ENCODE data around the gene CACNA1F.

CACNA1F gene

DNA sequence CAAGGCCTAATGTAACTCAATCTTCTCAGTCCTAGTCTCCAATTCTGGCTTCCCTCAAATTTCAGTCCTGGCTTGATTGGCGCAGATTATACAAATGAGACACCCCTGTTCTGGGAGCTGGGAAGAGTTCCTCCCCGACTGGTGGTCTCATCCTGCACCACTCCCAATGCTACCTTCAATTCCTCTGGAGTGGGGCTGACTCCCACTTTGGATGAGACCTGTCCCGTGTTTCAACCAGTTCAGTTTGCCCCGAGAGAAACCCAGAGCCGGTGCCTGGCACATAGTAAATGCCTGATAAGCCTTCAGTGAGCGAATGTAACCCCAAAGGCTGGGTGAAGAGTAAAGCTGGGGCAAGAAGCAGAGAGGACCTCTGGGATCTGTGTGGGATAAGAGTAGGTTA is 29.1 kb downstream of the CACNA1F start:
- DNase-seq: no peak
- Histone ChIP-seq H3K4me1 (ENCODE audit: low read length) (no peaks in the 10 kb centered on the region), H3K36me3 (replicated peaks; ENCODE audit: insufficient read depth, low read length) (no peaks in the 10 kb centered on the region), H2AFZ (ENCODE audit: low read length) (no peak overlapping the region), H3K79me2 (ENCODE audit: low read length) (no peaks in the 10 kb centered on the region), H4K20me1 (ENCODE audit: insufficient read depth, low read length) (no peaks in the 10 kb centered on the region), H3K27me3 (replicated peaks; ENCODE audit: insufficient read depth, low read length) (no peaks in the 10 kb centered on the region), H3K27ac (ENCODE audit: low read length) (no peak overlapping the region), H3K4me3 (ENCODE audit: low read length) (no peak overlapping the region), H3F3A (ENCODE audit: insufficient read depth, low read length) (no peaks in the 10 kb centered on the region), H3K9me3 (replicated peaks; ENCODE audit: insufficient read depth, low read length) (no peaks in the 10 kb centered on the region), H3K9ac (ENCODE audit: low read length) (no peak overlapping the region), H3K9me2 (replicated peaks; ENCODE audit: insufficient read depth, low read length) (no peaks in the 10 kb centered on the region), H3K4me2 (ENCODE audit: low read depth, low read length) (no peak overlapping the region)
- TF ChIP-seq EZH2phosphoT487 (IDR thresholded peaks at IDR 0.05; ENCODE audit: low read length) (no peak), EZH2 (optimal IDR thresholded peaks at IDR 0.05; ENCODE audit: low read depth, low read length) (no peak), CTCF (IDR thresholded peaks at IDR 0.05; ENCODE audit: low read length) (no peak)

DNA sequence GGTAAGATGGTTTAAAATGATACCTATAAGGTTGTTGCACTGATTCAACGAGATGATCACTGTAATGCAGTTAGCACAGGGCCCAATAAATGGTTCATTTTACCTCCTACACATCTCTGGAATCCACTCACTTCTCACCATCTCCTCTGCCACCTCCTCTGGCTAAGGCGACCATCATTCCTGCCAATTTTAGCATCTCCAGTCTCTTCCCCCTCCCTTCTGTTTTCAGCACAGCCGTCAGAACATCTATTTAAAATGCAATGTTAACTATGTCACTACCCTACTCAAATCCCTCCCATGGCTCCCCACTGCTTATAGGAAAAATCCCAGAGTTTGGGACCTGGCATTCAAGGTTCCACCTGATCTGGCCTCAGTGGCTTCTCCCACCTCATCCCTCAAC is 29.6 kb downstream of the CACNA1F start:
- no peak for TF ChIP-seq EZH2 (optimal IDR thresholded peaks at IDR 0.05; ENCODE audit: low read depth, low read length)
- no peak for TF ChIP-seq CTCF (IDR thresholded peaks at IDR 0.05; ENCODE audit: low read length)
- TF ChIP-seq EZH2phosphoT487 (IDR thresholded peaks at IDR 0.05; ENCODE audit: low read length): no peak
- Histone ChIP-seq H3K9me3 (replicated peaks; ENCODE audit: insufficient read depth, low read length) (no peaks in the 10 kb centered on the region), H2AFZ (ENCODE audit: low read length) (no peak overlapping the region), H3K4me1 (ENCODE audit: low read length) (no peaks in the 10 kb centered on the region), H3K36me3 (replicated peaks; ENCODE audit: insufficient read depth, low read length) (no peaks in the 10 kb centered on the region), H4K20me1 (ENCODE audit: insufficient read depth, low read length) (no peaks in the 10 kb centered on the region), H3K9ac (ENCODE audit: low read length) (no peak overlapping the region), H3K27ac (ENCODE audit: low read length) (no peak overlapping the region), H3F3A (ENCODE audit: insufficient read depth, low read length) (no peaks in the 10 kb centered on the region), H3K79me2 (ENCODE audit: low read length) (no peaks in the 10 kb centered on the region), H3K4me3 (ENCODE audit: low read length) (no peak overlapping the region), H3K9me2 (replicated peaks; ENCODE audit: insufficient read depth, low read length) (no peaks in the 10 kb centered on the region), H3K27me3 (replicated peaks; ENCODE audit: insufficient read depth, low read length) (no peaks in the 10 kb centered on the region), H3K4me2 (ENCODE audit: low read depth, low read length) (no peak overlapping the region)
- DNase-seq: no peak

- no peak overlapping the region for H3K27ac ChIP-seq (ENCODE audit: low read length)
- H3K9ac ChIP-seq (ENCODE audit: low read length): no peak overlapping the region
- H3K4me3 ChIP-seq (ENCODE audit: low read length): no peak overlapping the region
- no peaks in the 10 kb centered on the region for H4K20me1 ChIP-seq (ENCODE audit: insufficient read depth, low read length)
- H3K9me2 ChIP-seq (replicated peaks; ENCODE audit: insufficient read depth, low read length): no peaks in the 10 kb centered on the region
- H3K27me3 ChIP-seq (replicated peaks; ENCODE audit: insufficient read depth, low read length): 0 out of 2 replicates have a peak, but pooled peaks cover 10% of the 10 kb centered on the region
- H3K36me3 ChIP-seq (replicated peaks; ENCODE audit: insufficient read depth, low read length): no peaks in the 10 kb centered on the region
- no peak for TF ChIP-seq CTCF (IDR thresholded peaks at IDR 0.05; ENCODE audit: low read length)
- TF ChIP-seq EZH2 (optimal IDR thresholded peaks at IDR 0.05; ENCODE audit: low read depth, low read length): no peak
- TF ChIP-seq EZH2phosphoT487 (IDR thresholded peaks at IDR 0.05; ENCODE audit: low read length): no peak
- H3K4me2 ChIP-seq (ENCODE audit: low read depth, low read length): no peak overlapping the region
- H3K4me1 ChIP-seq (ENCODE audit: low read length): no peaks in the 10 kb centered on the region
- no peak for DNase-seq
- H2AFZ ChIP-seq (ENCODE audit: low read length): no peak overlapping the region
- no peaks in the 10 kb centered on the region for H3K9me3 ChIP-seq (replicated peaks; ENCODE audit: insufficient read depth, low read length)
- no peaks in the 10 kb centered on the region for H3K79me2 ChIP-seq (ENCODE audit: low read length)
- no peaks in the 10 kb centered on the region for H3F3A ChIP-seq (ENCODE audit: insufficient read depth, low read length)
Observed at GRCh38 chrX:49202022-49202421, 31.1 kb downstream of the CACNA1F start.

Measured in MM.1S (cell line).